Activated CD4-positive, CD25-positive, alpha-beta regulatory T cell treated with anti-CD3 and anti-CD28 coated beads, Interleukin-2, amount 50 U/mL, for 16 hours (primary cell): ENCODE data around the gene SLC45A1.

Experiments
- DNase-seq: peaks from one replicate; pipeline ENCODE4 v3.0.0-alpha.2; 2020; ENCODE audit warnings: low read depth, low spot score

The SLC45A1 gene

GRCh38 chr1:8311068-8311718, 6.7 kb upstream of the SLC45A1 start:
- DNase-seq, result no peak

GRCh38 chr1:8312235-8313218, 5.4 kb upstream of the SLC45A1 start:
- DNase-seq, result no peak

GRCh38 chr1:8313231-8313630, 4.7 kb upstream of the SLC45A1 start:
- no peak for DNase-seq

GRCh38 chr1:8314346-8315280, 3.3 kb upstream of the SLC45A1 start:
- DNase-seq, result no peak

GRCh38 chr1:8315573-8316475, 2.1 kb upstream of the SLC45A1 start:
- DNase-seq, result no peak

GRCh38 chr1:8318436-8318835, 522 bp downstream of the SLC45A1 start:
- DNase-seq, result no peak

GRCh38 chr1:8321612-8322011, 3.7 kb downstream of the SLC45A1 start:
- no peak for DNase-seq

- DNase-seq, result no peak
These were observed 5.8 kb downstream of the SLC45A1 start for GRCh38 chr1:8323706-8324105.

- no peak for DNase-seq
These were observed 6.4 kb downstream of the SLC45A1 start for GRCh38 chr1:8324176-8324810.

GRCh38 chr1:8325771-8326170, 7.9 kb downstream of the SLC45A1 start:
- DNase-seq, result no peak

- no peak for DNase-seq
These were observed 8.4 kb downstream of the SLC45A1 start for GRCh38 chr1:8326265-8326664.

- DNase-seq, result no peak
These were observed 10.4 kb downstream of the SLC45A1 start for GRCh38 chr1:8328271-8328670.

GRCh38 chr1:8329439-8329838, 11.5 kb downstream of the SLC45A1 start:
- DNase-seq, result no peak

GRCh38 chr1:8329858-8330257, 11.9 kb downstream of the SLC45A1 start:
- no peak for DNase-seq

- no peak for DNase-seq
These were observed 12.6 kb downstream of the SLC45A1 start for GRCh38 chr1:8330271-8331125.

- DNase-seq, result no peak
These were observed 14.9 kb downstream of the SLC45A1 start for GRCh38 chr1:8332806-8333205.

- no peak for DNase-seq
These were observed 15.5 kb downstream of the SLC45A1 start for GRCh38 chr1:8333246-8333987.

- DNase-seq, result no peak
These were observed 16.4 kb downstream of the SLC45A1 start for GRCh38 chr1:8334106-8334851.
